Activated B cell treated with CpG ODN at 0.5 μM for 24 hours (primary cell): ENCODE results near the gene TMEM11. TPM values are rescaled to one million over a fixed set of nuclear protein-coding genes. Genes with fewer than 3 reads are reported as not detected.
"Not testable (repeated sequence)": the region's sequence is repeated elsewhere in the genome, so short reads cannot be mapped to it uniquely, and the experiment has no call there.

ENCODE experiments used
- ATAC-seq: fragments of 200-7000 bp; cut with Tn5 transposase; one replicate; pipeline ENCODE4 v1.10.0; 2021; ENCODE audit warnings: low read depth, mild to moderate bottlenecking, moderate library complexity
- CTCF ChIA-PET: fragments of 350-600 bp; sonication (Branson Sonifier 250); formaldehyde crosslinking; loops from one replicate; lab custom pipeline; 2021; ENCODE audit warnings: antibody characterized with exemption; lab: Charles Lee
- POLR2A ChIA-PET: fragments of 350-600 bp; sonication (Branson Sonifier 250); formaldehyde crosslinking; loops from one replicate; lab custom pipeline; 2021; ENCODE audit warnings: antibody characterized with exemption; lab: Charles Lee
- DNase-seq: peaks from one replicate; pipeline ENCODE4 v3.0.0; 2022
- H3K27ac Mint-ChIP-seq: one replicate; pipeline ENCODE4 v1.8.0; 2020; ENCODE audit warnings: mixed read lengths
- H3K27me3 Mint-ChIP-seq: one replicate; pipeline ENCODE4 v1.8.0; 2021; ENCODE audit warnings: mixed read lengths
- H3K36me3 Mint-ChIP-seq: one replicate; pipeline ENCODE4 v1.8.0; 2021; ENCODE audit warnings: low read depth, mixed read lengths
- H3K4me1 Mint-ChIP-seq: one replicate; pipeline ENCODE4 v1.8.0; 2021; ENCODE audit warnings: mixed read lengths
- H3K4me3 Mint-ChIP-seq: one replicate; pipeline ENCODE4 v1.8.0; 2020; ENCODE audit warnings: mild to moderate bottlenecking, mixed read lengths
- H3K9me3 Mint-ChIP-seq: one replicate; pipeline ENCODE4 v1.8.0; 2020; ENCODE audit warnings: mixed read lengths
- CTCF ChIP-seq: fragments of 200-600 bp; IDR thresholded peaks from one replicate; pipeline ENCODE4 v1.8.0; 2022; ENCODE audit warnings: antibody characterized with exemption, mild to moderate bottlenecking
- intact Hi-C: fragments of 100-400 bp; cut with micrococcal nuclease; formaldehyde crosslinking; loops from one replicate; pipeline ENCODE4 v1.15.1; 2024
- total RNA-seq: library from RNA; stranded (reverse); gene quantifications from 2 replicates; pipeline ENCODE4 v1.2.3, GENCODE V29; 2022

TMEM11 gene
- total RNA-seq, 1 donor from 2014 or later: 22.2 TPM

GRCh38 chr17:21198411-21198810 lies 15.6 kb downstream of the TMEM11 start:
- intact Hi-C loops: no loop called here
- Mint-ChIP-seq H3K4me3 (no peak overlapping the region), H3K4me1 (peaks cover 25% of the 10 kb centered on the region), H3K27ac (no peak overlapping the region), H3K27me3 (no peaks in the 10 kb centered on the region), H3K9me3 (no peaks in the 10 kb centered on the region), H3K36me3 (peaks cover 44% of the 10 kb centered on the region)
- ChIA-PET POLR2A (no interaction called here), CTCF (no interaction called here)
- DNase-seq (no peak), ATAC-seq (no peak)
- no peak for TF ChIP-seq CTCF

DNA sequence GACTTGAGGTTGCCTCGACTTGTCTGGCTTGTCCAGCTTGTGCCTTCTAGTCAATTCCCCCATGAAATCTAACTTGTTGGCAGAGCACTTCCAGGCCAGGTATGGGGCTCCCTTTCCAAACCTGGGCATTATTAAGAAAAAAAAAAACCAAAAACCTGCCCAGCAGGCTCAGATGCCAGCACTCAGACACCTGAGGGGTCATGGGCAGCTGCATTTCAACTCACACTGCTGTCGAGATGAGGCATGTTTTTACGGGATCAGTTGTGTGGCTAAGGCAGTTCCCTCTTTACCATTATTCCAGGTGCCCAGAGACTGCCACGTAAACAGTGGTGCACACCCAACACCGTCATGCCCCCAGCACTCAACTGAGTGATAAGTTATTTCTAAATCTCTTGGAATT lies 17.8 kb downstream of the TMEM11 start:
- ChIA-PET CTCF (no interaction called here), POLR2A (no interaction called here)
- H3K27me3 Mint-ChIP-seq: no peaks in the 10 kb centered on the region
- no peaks in the 10 kb centered on the region for H3K9me3 Mint-ChIP-seq
- no peak for TF ChIP-seq CTCF
- no peak overlapping the region for H3K4me3 Mint-ChIP-seq
- H3K27ac Mint-ChIP-seq: no peak overlapping the region
- intact Hi-C loops: no loop called here
- H3K4me1 Mint-ChIP-seq: peaks cover 20% of the 10 kb centered on the region
- ATAC-seq (no peak), DNase-seq (no peak)
- peaks cover 47% of the 10 kb centered on the region for H3K36me3 Mint-ChIP-seq

- Mint-ChIP-seq H3K27ac (no peak overlapping the region), H3K27me3 (no peaks in the 10 kb centered on the region), H3K36me3 (peaks cover 57% of the 10 kb centered on the region), H3K9me3 (no peaks in the 10 kb centered on the region), H3K4me1 (peaks cover 6% of the 10 kb centered on the region), H3K4me3 (no peak overlapping the region)
- intact Hi-C loops: no loop called here
- ChIA-PET CTCF (no interaction called here), POLR2A (no interaction called here)
- TF ChIP-seq CTCF: no peak
- no peak for ATAC-seq
- no peak for DNase-seq
Measured at GRCh38 chr17:21194703-21195102, 19.3 kb downstream of the TMEM11 start.

DNA sequence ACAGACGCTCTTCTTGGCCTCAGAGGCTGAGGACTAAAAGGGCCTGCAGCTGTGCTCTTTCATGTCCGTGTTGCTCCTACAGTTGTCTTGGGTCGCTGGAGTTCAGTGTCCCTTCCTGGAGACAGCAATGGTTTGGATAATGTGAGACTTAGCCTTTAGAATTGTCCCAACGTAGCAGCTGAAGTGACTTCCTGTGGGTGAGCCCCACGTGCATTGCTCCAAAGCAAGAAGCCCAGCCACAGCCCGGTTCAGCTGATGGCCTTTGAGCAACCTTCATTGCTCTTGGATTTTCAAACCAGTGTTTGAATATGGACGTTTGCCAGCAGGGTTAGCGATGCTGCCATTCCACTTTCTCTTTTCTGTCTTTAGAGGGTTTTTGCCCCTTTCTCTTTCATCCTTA lies 19.7 kb downstream of the TMEM11 start:
- Mint-ChIP-seq H3K27ac (no peak overlapping the region), H3K36me3 (peaks cover 59% of the 10 kb centered on the region), H3K27me3 (no peaks in the 10 kb centered on the region), H3K4me3 (no peak overlapping the region), H3K9me3 (no peaks in the 10 kb centered on the region), H3K4me1 (peaks cover 2% of the 10 kb centered on the region)
- intact Hi-C loops: no loop called here
- DNase-seq: no peak
- POLR2A ChIA-PET: no interaction called here
- TF ChIP-seq CTCF: no peak
- no peak for ATAC-seq
- CTCF ChIA-PET: no interaction called here

DNA sequence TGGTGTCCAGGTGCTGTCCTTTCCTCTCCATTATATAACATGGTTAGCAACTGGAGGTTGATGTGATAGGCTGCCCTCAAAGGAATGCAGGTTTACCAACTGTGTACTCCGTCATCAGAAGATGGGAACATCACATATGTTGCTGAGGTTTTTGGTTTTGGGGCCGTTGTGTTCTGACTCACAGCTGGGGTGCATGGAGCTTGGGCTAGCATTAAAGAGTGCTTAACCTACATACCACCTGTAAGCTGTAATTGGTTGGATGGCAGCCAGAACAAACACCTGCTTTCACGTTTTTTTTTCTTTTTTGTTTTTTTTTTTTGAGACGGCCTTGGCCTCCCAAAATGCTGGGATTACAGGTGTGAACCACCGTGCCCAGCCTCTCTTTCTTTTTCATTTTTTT lies 20.9 kb downstream of the TMEM11 start:
- intact Hi-C loops: no loop called here
- H3K36me3 Mint-ChIP-seq: peaks cover 60% of the 10 kb centered on the region
- H3K27me3 Mint-ChIP-seq: no peaks in the 10 kb centered on the region
- DNase-seq: no peak
- ChIA-PET CTCF (no interaction called here), POLR2A (no interaction called here)
- H3K27ac Mint-ChIP-seq: no peak overlapping the region
- no peaks in the 10 kb centered on the region for H3K9me3 Mint-ChIP-seq
- no peak overlapping the region for H3K4me3 Mint-ChIP-seq
- H3K4me1 Mint-ChIP-seq: no peaks in the 10 kb centered on the region
- ATAC-seq: no peak
- no peak for TF ChIP-seq CTCF

DNA sequence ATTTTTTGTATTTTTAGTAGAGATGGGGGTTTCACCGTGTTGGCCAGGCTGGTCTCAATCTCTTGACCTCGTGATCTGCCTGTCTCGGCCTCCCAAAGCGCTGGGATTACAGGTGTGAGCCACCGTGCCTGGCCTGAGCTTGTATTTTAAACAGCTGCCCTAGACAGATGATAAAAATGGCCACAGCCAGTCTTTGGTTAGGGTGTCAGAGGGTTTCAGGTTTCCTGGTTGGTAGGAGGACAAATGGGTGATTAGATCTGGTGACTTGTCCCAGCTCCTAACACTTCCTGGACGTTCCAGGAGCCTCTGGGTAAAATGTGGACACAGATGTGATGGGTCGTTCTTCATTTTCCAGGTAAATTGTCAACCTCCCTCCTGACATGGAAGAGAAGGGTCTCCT lies 21.5 kb downstream of the TMEM11 start:
- H3K4me1 Mint-ChIP-seq, CTCF ChIA-PET, H3K9me3 Mint-ChIP-seq, POLR2A ChIA-PET, intact Hi-C loops, H3K27ac Mint-ChIP-seq, H3K4me3 Mint-ChIP-seq, ATAC-seq, DNase-seq, H3K27me3 Mint-ChIP-seq: not testable (repeated sequence)
- peaks cover 53% of the 10 kb centered on the region for H3K36me3 Mint-ChIP-seq
